ENCODE measurements around the gene ARL15.
"Not testable (repeated sequence)": the region's sequence is repeated elsewhere in the genome, so short reads cannot be mapped to it uniquely, and the experiment has no call there.

The ARL15 gene

DNA sequence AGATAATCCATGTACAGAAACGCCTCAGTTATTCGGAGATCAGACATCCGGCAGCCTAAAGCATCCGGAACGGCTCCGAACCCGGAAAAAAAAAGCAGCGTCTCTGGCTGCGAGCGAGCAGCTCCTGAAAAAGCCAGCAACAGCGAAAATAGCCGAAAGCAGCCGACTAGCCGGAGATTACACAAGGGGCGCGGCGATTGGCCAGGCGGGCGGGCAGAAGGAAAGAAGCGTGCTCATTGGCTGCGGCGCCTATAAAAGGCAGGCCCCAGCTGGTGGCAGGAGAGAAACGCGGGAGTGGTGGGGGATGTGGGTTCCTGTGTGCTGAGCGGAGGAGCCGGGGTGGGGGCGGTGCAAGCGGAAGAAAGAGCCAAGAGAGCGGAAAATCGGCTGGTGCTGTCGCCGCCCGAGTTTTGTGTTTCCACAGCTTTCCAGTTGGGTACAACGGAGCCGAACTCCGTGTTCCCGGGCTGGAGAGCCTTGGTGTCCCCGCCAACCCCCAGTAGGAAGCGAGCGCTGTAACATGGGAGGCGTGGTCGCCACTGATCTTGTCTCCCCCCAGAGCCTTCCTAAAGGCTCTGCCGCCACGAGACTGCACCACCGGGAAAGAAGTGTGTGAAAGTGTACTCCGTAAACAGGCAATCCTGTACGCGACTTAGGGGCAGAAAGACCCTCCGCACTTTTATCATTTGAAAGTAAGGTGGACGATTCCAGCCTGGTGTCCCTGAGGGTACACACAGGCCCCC lies at the start of gene ARL15:
ARL15 (minus strand) TSS at position 141 of the 743 bp plus-strand sequence.
- peak; percentile 98 for DNase-seq (ENCODE audit: low spot score)

- peak; percentile 84 for DNase-seq (ENCODE audit: low spot score)
Observed at GRCh38 chr5:54360089-54360488, 49.7 kb upstream of the ARL15 start.

- no peak for DNase-seq (ENCODE audit: low spot score)
Observed at GRCh38 chr5:54357408-54358058, 47.2 kb upstream of the ARL15 start.

DNA sequence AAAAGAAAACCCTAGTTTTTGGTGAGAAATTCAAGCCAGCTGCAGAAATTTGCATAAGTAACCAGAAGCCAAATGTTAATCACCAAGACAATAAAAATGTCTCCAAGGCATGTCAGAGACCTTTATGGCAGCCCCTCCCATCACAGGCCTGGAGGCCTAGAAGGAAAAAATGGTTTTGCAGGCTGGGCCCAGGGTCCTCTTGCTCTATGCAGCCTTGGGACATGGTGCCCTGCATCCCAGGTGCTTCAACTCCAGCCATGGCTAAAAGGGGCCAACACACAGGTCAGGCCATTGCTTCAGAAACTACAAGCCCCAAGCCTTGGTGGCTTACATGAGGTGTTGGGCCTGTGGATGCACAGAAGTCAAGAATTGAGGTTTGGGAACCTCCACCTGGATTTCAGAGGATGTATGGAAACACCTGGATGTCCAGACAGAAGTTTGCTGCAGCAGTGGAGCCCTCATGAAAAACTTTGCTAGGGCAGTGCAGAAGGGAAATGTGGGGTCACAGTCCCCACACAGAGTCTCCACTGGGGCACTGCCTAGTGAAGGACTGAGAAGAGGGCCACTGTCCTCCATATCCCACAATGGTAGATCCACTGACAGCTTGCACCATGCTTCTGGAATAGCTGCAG lies 43.7 kb upstream of the ARL15 start:
- DNase-seq (ENCODE audit: low spot score) = not testable (repeated sequence)

DNA sequence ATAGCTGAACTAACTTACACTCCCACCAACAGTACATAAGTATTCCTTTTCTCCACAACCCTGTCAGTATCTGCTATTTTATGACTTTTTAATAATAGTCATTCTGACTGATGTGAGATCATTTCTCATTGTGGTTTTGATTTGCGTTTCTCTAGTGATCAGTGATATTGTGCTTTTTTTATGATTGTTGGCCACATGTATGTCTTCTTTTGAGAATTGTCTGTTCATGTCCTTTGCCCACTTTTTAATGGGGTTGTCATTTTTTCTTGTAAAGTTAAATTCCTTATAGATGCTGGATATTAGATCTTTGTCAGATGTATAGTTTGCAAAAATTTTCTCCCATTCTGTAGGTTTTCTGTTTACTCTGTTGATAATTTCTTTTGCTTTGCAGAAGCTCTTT lies 42.2 kb upstream of the ARL15 start:
- not testable (repeated sequence) for DNase-seq (ENCODE audit: low spot score)

DNA sequence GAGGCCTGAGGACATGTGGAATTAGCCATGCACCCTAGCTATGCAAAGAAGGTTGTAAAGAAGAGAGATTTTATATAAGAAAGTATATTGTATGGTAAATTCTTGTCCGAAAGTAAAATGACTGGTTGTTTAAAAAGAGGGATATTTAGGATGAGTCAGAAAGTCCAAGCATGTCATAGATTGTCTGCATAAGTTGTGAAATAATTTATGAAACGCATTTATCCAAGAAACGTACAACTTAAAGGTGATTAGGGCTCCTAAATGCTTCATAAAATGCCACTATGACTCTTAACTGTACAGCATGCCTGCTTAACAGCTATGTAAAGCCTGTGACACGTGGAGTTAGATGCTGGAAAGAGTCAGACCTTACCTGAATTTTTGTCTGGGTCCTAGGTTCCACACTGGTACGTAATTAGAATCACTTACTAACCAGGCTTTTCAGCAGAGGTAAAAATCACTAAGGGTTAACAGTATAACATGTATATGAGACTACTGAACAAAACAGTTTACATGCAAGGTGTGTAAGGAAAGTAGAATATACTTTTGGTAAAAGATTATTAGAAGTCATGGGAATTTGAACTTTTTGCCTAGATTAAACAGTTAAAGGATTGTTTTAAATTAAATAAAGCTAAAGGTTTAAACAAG lies 37.0 kb upstream of the ARL15 start:
- no peak for DNase-seq (ENCODE audit: low spot score)

DNA sequence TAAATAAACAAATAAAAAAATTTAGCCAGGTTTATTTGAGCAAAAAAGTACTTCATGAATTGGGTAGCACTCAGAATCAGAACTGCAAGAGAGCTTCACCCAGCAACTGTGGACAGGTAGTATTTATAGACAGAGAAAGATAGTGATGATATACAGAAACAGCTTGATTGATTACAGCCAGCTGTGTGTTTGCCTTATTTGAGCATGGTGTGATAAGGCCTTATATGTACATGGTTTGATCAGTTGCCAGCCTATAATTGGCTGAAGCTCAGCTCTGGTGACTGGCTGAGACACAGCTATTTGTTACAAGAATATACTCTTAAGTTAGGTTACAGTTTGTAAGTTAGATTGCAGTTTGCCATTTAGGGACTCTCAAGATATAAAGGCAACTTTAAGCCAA lies 34.3 kb upstream of the ARL15 start:
- DNase-seq (ENCODE audit: low spot score) = no peak

- no peak for DNase-seq (ENCODE audit: low spot score)
Observed at GRCh38 chr5:54341971-54342370, 31.6 kb upstream of the ARL15 start.

- DNase-seq (ENCODE audit: low spot score) = no peak
Observed at GRCh38 chr5:54337523-54337922, 27.1 kb upstream of the ARL15 start.

DNA sequence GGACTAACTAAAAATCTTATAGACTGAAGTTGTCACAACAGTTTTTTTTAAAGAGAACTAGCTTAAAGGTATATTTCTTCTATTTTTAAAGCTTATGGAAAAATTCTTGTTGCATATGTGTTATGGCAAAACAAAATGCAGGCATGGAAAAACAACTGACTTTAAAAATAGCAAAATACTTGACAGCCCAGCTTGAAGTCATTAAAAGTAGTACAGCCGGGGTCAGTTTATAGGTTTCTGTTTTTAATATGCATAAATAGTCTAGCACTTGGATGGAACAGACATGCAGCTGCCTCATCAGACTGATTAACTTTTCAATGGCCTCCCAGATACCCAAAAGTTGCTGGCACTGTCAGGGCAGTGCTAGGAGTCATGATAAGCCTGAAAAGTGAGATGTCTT lies 22.3 kb upstream of the ARL15 start:
- DNase-seq (ENCODE audit: low spot score) = no peak

GRCh38 chr5:54329731-54330709 lies 19.6 kb upstream of the ARL15 start:
- peak; percentile 85 for DNase-seq (ENCODE audit: low spot score)

GRCh38 chr5:54326662-54327270 lies 16.4 kb upstream of the ARL15 start:
- DNase-seq (ENCODE audit: low spot score) = no peak

DNA sequence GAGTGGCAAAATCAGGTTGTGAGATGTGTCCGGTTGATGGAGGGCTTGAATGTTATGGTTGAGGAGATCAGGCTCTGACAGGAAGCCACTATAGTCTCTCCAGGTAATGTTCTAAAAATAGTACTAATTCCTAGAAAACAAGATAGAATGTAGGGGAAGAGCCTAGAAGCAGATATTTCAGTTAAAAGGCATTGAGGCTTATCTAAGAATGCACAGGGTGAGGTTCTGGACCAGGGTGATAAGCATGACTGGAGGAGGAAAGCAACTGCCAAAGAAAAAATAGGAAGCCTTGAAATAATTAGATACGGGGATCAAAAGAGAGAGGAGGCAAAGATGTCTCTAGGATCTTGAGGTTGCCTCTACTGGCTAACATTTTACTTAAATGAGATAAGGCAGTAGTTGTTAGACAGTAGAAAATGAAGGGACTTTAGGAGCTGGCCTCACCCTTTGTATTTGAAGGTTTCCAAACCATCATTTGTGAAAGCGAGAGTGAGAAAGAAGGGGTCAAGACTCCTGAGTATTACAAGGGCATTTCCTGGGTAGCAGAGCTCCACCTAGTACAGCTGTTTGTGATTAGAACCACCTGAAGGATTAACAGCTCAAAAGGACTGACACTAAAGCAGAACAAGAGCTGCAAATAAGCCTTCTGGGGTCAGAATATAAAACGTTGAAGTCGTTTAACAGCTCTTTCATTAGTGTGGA lies 15.4 kb upstream of the ARL15 start:
- no peak for DNase-seq (ENCODE audit: low spot score)

DNA sequence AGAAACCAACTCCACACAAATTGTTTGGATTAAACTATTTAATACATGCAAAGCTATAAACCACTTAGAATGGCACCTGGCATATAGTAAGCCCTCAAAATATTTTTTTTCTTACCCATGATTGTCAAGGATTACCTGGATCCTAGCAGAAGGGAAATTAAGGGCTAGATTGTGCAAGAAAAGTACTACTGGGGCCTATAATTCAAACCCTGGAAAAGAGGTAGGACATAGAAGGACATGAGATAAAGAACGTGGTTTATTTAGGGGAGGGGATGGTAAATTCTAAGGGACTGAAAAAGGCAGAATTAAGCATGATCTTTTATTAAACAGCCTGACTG lies 14.9 kb upstream of the ARL15 start:
- DNase-seq (ENCODE audit: low spot score) = no peak

DNA sequence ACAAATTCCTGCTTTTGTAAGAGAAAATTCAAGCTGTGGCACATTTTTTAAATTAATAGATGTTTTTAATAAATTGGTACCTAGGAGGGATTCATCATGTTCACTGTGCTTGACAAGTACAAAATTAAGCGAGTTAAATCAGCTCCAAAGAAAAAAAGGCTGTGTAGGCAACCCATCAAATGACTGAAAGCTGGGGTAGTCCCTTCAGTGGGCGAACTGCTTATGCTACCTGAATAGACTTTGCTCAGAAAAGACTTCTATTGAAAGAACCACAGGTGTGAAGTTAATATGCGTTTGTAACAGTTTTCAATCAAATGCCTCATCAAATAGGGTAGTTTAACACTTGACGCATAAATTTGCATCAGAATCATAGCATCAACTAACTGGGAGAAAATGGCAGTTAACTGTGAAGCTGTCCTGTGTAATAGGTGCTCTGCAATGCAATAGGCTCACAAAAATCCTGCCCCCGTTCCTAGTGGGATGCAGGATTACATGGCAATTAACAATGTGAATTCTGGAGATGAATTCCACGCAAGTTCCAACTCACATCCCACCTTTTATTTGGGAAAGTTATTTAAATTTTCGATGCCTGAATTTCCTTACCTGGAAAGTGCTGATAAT lies 14.4 kb upstream of the ARL15 start:
- no peak for DNase-seq (ENCODE audit: low spot score)

GRCh38 chr5:54323495-54323894 lies 13.1 kb upstream of the ARL15 start:
- no peak for DNase-seq (ENCODE audit: low spot score)

GRCh38 chr5:54320256-54320655 lies 9.9 kb upstream of the ARL15 start:
- no peak for DNase-seq (ENCODE audit: low spot score)

DNA sequence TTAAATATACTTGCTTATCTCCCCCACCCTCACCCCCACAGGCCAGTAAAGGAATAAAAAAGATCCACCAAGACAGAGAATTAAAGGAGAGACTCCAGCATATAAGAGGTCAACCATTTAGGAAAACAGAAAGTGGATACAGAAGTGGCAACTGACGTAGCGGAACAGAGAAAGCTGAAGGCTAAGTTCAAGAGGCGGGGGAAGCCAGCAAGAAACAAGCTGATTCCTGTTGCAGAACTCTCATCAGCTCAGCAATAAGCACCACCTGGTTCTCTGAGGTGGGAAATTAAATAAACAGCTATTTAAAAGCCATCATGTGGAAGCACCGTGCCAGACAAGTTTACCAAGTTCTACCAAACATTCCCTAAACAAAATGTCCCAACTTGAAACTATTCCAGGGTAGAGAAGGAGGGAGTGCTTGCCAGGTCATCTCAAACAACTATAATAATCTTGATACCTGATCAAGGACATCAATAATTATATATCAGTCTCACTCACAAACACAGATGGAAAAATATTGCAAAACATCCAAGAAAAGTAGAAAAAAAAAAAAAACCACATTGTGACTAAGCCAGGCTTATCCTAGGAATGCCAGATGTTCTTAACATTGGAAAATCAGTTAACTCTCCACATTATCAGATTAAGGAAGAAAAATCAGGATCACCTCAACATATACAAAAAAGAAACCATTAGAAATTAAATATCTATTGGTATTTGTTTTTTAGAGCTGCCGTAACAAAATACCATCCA lies 7.3 kb upstream of the ARL15 start:
- DNase-seq (ENCODE audit: low spot score) = no peak

GRCh38 chr5:54315736-54316528 lies 5.6 kb upstream of the ARL15 start:
- no peak for DNase-seq (ENCODE audit: low spot score)
